ENCODE results near the gene CTXND1. TPM values are rescaled to one million over a fixed set of nuclear protein-coding genes. Genes with fewer than 3 reads are reported as not detected.

The CTXND1 gene
- total and polyA plus RNA-seq, 7 donors = 0.01 to 0.07 (median 0.04) TPM; not detected in 3

GRCh38 chr15:80246425-80246894 lies 5.6 kb downstream of the CTXND1 start:
- WGBS, 3 donors = 55 to 77% (median 65%) methylated on average over 7 of the region's 7 CpGs
- no peak for TF ChIP-seq CTCF (IDR thresholded peaks at IDR 0.05)
- Histone ChIP-seq H3K27ac (no peak overlapping the region), H3K27me3 (ENCODE audit: insufficient read depth in 3 of 3, low read length in 2 of 3) (peaks cover 0 to 32% (median 2%) of the 10 kb centered on the region in 3 donors), H3K9me3 (no peaks in the 10 kb centered on the region), H3K36me3 (ENCODE audit: insufficient read depth in 1 of 2, low read depth in 1 of 2) (no peaks in the 10 kb centered on the region), H3K4me3 (no peak overlapping the region), H3K4me1 (no peaks in the 10 kb centered on the region)
- ATAC-seq (no peak), DNase-seq (no peak)
- intact Hi-C loops (cut with DNase I) = no loop called here

- no peak for DNase-seq
- H3K4me3 ChIP-seq = no peak overlapping the region
- no peaks in the 10 kb centered on the region for H3K9me3 ChIP-seq
- intact Hi-C loops (cut with DNase I) = no loop called here
- TF ChIP-seq CTCF (IDR thresholded peaks at IDR 0.05) = no peak
- 39 to 41% (median 40%) methylated on average over 3 of the region's 3 CpGs for WGBS, 3 donors
- no peaks in the 10 kb centered on the region for H3K36me3 ChIP-seq (ENCODE audit: insufficient read depth in 1 of 2, low read depth in 1 of 2)
- H3K27ac ChIP-seq = no peak overlapping the region
- no peak for ATAC-seq
- H3K27me3 ChIP-seq (ENCODE audit: insufficient read depth in 3 of 3, low read length in 2 of 3) = peaks cover 0 to 22% (median 0%) of the 10 kb centered on the region in 3 donors
- H3K4me1 ChIP-seq = no peaks in the 10 kb centered on the region
Observed at GRCh38 chr15:80242802-80243201, 9.2 kb downstream of the CTXND1 start.

- Histone ChIP-seq H3K36me3 (ENCODE audit: insufficient read depth in 1 of 2, low read depth in 1 of 2) (no peaks in the 10 kb centered on the region), H3K9me3 (no peaks in the 10 kb centered on the region), H3K4me1 (no peaks in the 10 kb centered on the region), H3K4me3 (no peak overlapping the region), H3K27ac (no peak overlapping the region), H3K27me3 (ENCODE audit: insufficient read depth in 3 of 3, low read length in 2 of 3) (peaks cover 0 to 22% (median 0%) of the 10 kb centered on the region in 3 donors)
- DNase-seq (no peak), ATAC-seq (no peak)
- 52 to 56% (median 54%) methylated on average over 11 of the region's 11 CpGs for WGBS, 3 donors
- intact Hi-C loops (cut with DNase I) = no loop called here
- TF ChIP-seq CTCF (IDR thresholded peaks at IDR 0.05) = peak; percentile 29
Observed at GRCh38 chr15:80242132-80242769, 9.8 kb downstream of the CTXND1 start.

- Histone ChIP-seq H3K4me3 (no peak overlapping the region), H3K27me3 (ENCODE audit: insufficient read depth in 3 of 3, low read length in 2 of 3) (peaks cover 0 to 22% (median 0%) of the 10 kb centered on the region in 3 donors), H3K36me3 (ENCODE audit: insufficient read depth in 1 of 2, low read depth in 1 of 2) (no peaks in the 10 kb centered on the region), H3K27ac (no peak overlapping the region), H3K4me1 (no peaks in the 10 kb centered on the region), H3K9me3 (no peaks in the 10 kb centered on the region)
- ATAC-seq (no peak), DNase-seq (no peak)
- whole genome bisulfite sequencing, 3 donors = 15 to 23% (median 17%) methylated on average over 5 of the region's 5 CpGs
- intact Hi-C loops (cut with DNase I) = no loop called here
- no peak for TF ChIP-seq CTCF (IDR thresholded peaks at IDR 0.05)
Observed at GRCh38 chr15:80241508-80241907, 10.5 kb downstream of the CTXND1 start.

GRCh38 chr15:80240276-80240675 lies 11.7 kb downstream of the CTXND1 start:
- TF ChIP-seq CTCF (IDR thresholded peaks at IDR 0.05) = no peak
- Histone ChIP-seq H3K9me3 (no peaks in the 10 kb centered on the region), H3K36me3 (ENCODE audit: insufficient read depth in 1 of 2, low read depth in 1 of 2) (no peaks in the 10 kb centered on the region), H3K27ac (no peak overlapping the region), H3K4me1 (no peaks in the 10 kb centered on the region), H3K27me3 (ENCODE audit: insufficient read depth in 3 of 3, low read length in 2 of 3) (peaks cover 0 to 22% (median 0%) of the 10 kb centered on the region in 3 donors), H3K4me3 (no peak overlapping the region)
- DNase-seq (no peak), ATAC-seq (no peak)
- WGBS, 3 donors = 36 to 49% (median 46%) methylated on average over 4 of the region's 4 CpGs
- intact Hi-C loops (cut with DNase I) = no loop called here

All from psoas muscle (tissue), 8 donors.